Lower leg skin (tissue), 3 donors: ENCODE measurements around the gene ERF.
"Not testable (repeated sequence)": the region's sequence is repeated elsewhere in the genome, so short reads cannot be mapped to it uniquely, and the experiment has no call there.

ENCODE experiments used
- POLR2A ChIP-seq, 2 donors: fragments of 450-650 bp; IDR thresholded peaks; one replicate each; pipeline ENCODE4 v1.6.1; 2016 to 2017; ENCODE audit warnings: antibody characterized with exemption in 2 of 2, mild to moderate bottlenecking in 1 of 2, moderate library complexity in 1 of 2
- TF ChIP-seq, protein P1 (sequence below), 3 donors: fragments of 450-650 bp; IDR thresholded peaks; one replicate each; pipeline ENCODE4 v1.5.1; 2016; ENCODE audit warnings: antibody characterized with exemption in 3 of 3, mild to moderate bottlenecking in 3 of 3, moderate library complexity in 2 of 3

DNA sequence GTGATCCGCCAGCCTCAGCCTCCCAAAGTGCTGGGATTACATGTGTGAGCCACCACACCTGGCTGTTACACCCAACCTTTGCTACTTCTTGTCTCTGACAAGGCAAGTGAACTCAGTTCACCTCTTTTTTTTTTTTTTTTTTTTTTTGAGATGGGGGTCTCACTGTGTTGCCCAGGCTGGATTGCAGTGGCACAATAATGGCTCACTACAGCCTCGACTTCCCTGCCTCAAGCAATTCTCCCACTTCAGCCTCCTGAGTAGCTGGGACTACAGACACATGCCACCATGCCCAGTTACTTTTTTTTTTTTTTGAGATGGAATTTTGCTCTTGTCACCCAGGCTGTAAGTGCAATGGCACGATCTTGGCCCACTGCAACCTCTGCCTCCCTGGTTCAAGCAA, 2.9 kb upstream of the ERF start:
- TF ChIP-seq, protein P1, sequence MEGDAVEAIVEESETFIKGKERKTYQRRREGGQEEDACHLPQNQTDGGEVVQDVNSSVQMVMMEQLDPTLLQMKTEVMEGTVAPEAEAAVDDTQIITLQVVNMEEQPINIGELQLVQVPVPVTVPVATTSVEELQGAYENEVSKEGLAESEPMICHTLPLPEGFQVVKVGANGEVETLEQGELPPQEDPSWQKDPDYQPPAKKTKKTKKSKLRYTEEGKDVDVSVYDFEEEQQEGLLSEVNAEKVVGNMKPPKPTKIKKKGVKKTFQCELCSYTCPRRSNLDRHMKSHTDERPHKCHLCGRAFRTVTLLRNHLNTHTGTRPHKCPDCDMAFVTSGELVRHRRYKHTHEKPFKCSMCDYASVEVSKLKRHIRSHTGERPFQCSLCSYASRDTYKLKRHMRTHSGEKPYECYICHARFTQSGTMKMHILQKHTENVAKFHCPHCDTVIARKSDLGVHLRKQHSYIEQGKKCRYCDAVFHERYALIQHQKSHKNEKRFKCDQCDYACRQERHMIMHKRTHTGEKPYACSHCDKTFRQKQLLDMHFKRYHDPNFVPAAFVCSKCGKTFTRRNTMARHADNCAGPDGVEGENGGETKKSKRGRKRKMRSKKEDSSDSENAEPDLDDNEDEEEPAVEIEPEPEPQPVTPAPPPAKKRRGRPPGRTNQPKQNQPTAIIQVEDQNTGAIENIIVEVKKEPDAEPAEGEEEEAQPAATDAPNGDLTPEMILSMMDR (IDR thresholded peaks at IDR 0.05): not testable (repeated sequence)
- TF ChIP-seq POLR2A (IDR thresholded peaks at IDR 0.05): not testable (repeated sequence)
